T-helper 17 cell (primary cell): ENCODE results near the gene C9orf152. TPM values are rescaled to one million over a fixed set of nuclear protein-coding genes. Genes with fewer than 3 reads are reported as not detected.

Source experiments
- ATAC-seq: fragments of 150-1000 bp; cut with Tn5 transposase; 2 replicates; pipeline ENCODE4 v1.10.0; 2021; ENCODE audit warnings: mild to moderate bottlenecking, moderate library complexity
- DNase-seq, 3 donors: peaks; one replicate each; pipeline versions ENCODE4 v3.0.0 to v3.0.0-alpha.2; 2020 to 2021
- H3K9me3 ChIP-seq: one replicate; pipeline ENCODE4 v1.7.0; 2013; ENCODE audit warnings: low read length, mild to moderate bottlenecking; ENCODE audit not compliant: control insufficient read depth, poor library complexity, severe bottlenecking
- H3K27ac Mint-ChIP-seq: one replicate; pipeline ENCODE4 v1.8.0; 2022; ENCODE audit warnings: mild to moderate bottlenecking, moderate library complexity, mixed read lengths
- H3K27me3 Mint-ChIP-seq: one replicate; pipeline ENCODE4 v1.8.0; 2022; ENCODE audit warnings: mixed read lengths
- H3K36me3 Mint-ChIP-seq: one replicate; pipeline ENCODE4 v1.8.0; 2022; ENCODE audit warnings: low read depth, mixed read lengths
- H3K4me1 Mint-ChIP-seq: one replicate; pipeline ENCODE4 v1.8.0; 2022; ENCODE audit warnings: mild to moderate bottlenecking, mixed read lengths
- H3K4me3 Mint-ChIP-seq: one replicate; pipeline ENCODE4 v1.8.0; 2022; ENCODE audit warnings: mild to moderate bottlenecking, moderate library complexity, mixed read lengths
- total RNA-seq, 4 donors: library from RNA in 2 of 4; stranded (reverse) in 2 of 4; gene quantifications; one replicate each; pipeline ENCODE4 v1.2.3 and lab custom pipeline; 2022 to 2026

Gene C9orf152
- total RNA-seq, 2 donors from 2014 or later: not detected

DNA sequence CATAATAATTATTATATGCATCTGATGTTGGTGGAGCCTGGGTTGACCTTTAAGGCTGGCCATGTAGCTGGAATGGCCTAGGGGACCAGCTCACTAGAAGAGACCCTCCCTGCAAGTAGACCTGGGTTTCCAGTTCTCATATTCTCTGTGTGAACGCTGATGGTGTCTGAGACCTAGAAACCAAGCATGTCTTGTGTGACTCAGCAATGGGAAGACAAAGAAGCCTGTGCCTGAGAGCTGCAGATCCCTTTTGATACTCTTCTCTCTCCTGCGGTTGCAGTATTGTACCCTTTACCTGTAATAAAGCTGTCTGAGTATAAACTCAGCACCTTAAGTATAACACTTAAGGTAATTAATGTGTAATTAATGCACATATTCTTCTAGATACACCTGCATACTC is 22.2 kb downstream of the C9orf152 start:
- ATAC-seq (no peak), DNase-seq (no peak)
- Mint-ChIP-seq H3K36me3 (no peaks in the 10 kb centered on the region), H3K4me1 (no peaks in the 10 kb centered on the region), H3K4me3 (no peak overlapping the region), H3K27ac (no peak overlapping the region), H3K27me3 (peaks cover 12% of the 10 kb centered on the region)
- H3K9me3 ChIP-seq: no peaks in the 10 kb centered on the region

DNA sequence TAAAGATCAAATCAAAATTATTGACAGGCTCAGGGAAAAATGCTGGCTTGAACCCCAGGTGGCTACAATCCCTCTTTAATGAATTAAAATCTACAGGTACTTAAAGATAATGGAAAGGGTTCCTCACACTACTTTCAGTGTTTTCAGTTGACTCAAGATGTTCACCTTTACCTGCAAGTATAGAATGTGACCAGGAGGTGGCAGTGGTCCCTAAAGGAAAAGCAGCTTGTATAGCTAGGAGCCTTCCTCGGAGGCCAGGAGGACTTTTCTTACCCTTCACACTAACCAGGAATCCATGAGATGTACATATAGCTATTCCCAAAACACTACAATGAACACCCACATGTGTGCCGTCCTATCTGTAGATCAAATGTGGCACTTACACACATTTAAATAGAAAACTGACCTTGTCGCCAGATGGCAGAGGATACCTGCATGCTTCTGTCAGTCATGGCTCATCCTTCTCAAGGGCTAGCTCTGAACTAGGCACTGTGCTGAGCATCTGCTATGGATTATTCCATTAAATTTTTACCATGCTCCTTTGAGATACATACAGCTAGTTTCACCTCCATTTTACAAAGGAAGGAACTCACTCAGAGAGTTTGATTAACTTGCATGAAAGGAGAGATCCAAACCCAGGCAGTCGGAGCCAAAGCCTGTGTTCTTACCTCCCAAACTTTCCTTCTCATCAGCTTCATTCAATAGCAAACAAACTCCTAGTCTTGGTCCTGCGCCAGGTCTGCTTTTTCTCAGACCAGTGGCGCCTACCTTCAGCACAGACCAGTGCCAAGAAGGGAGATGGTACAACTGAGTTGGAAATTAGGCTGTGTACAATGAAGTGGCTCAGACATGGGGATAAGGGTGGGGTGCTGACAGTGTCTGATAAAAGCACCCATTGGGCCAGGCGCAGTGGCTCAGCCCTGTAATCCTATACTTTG is 24.5 kb downstream of the C9orf152 start:
- H3K36me3 Mint-ChIP-seq: no peaks in the 10 kb centered on the region
- no peaks in the 10 kb centered on the region for H3K4me1 Mint-ChIP-seq
- ATAC-seq (peak; percentile 73), DNase-seq (peak in 2 of 3 donors; percentile 10 to 12)
- no peak overlapping the region for H3K27ac Mint-ChIP-seq
- no peak overlapping the region for H3K4me3 Mint-ChIP-seq
- H3K27me3 Mint-ChIP-seq: peaks cover 12% of the 10 kb centered on the region
- H3K9me3 ChIP-seq: no peaks in the 10 kb centered on the region

DNA sequence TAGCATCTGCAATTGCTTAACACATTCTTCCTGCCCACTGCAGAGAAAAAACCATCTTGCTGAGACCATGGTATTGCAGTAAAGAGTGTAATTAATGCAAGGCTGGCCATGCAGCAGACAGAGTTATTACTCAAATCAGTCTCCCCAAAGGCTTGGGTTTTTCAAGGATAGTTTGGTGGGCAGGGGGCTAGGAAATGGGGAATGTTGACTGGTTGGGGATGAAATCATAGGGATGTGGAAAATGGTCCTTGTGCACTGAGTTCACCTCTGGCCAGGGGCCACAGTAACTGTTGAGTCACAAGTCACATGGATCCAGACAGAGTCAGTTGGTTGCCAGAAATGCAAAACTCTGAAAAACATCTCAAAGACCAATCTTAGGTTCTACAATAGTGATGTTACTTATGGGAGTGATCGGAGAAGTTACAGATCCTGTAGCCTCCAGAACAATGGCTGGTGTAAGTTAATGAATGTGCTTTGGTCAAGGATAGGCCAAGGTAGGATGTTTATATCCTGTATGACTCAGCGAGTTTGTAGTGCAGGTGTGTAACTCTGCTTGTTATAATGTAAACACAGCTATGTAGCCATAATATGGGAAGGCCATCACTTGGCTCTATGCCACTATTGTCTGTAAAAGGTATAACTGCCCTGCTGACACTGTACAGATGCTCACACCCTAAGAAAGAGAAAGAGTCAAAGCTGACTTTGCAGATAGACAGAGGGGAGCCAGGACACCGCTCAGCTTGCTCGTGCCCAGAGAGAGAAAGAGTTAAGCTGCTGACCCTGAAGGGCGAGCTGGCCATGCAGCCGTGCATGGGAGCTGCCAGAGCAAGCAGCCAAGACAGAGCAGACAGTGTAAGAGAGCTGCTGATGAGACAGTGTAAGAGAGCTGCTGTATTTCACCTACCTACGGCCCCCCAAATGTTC is 27.2 kb downstream of the C9orf152 start:
- no peaks in the 10 kb centered on the region for H3K36me3 Mint-ChIP-seq
- H3K4me1 Mint-ChIP-seq: no peaks in the 10 kb centered on the region
- DNase-seq: no peak
- ATAC-seq: no peak
- no peak overlapping the region for H3K27ac Mint-ChIP-seq
- no peaks in the 10 kb centered on the region for H3K27me3 Mint-ChIP-seq
- H3K4me3 Mint-ChIP-seq: no peak overlapping the region
- H3K9me3 ChIP-seq: no peaks in the 10 kb centered on the region

GRCh38 chr9:110179734-110180133 is 28.2 kb downstream of the C9orf152 start:
- H3K4me3 Mint-ChIP-seq: no peak overlapping the region
- H3K27me3 Mint-ChIP-seq: no peaks in the 10 kb centered on the region
- ATAC-seq: no peak
- DNase-seq: no peak
- H3K9me3 ChIP-seq: no peaks in the 10 kb centered on the region
- no peaks in the 10 kb centered on the region for H3K36me3 Mint-ChIP-seq
- H3K4me1 Mint-ChIP-seq: no peaks in the 10 kb centered on the region
- no peak overlapping the region for H3K27ac Mint-ChIP-seq

DNA sequence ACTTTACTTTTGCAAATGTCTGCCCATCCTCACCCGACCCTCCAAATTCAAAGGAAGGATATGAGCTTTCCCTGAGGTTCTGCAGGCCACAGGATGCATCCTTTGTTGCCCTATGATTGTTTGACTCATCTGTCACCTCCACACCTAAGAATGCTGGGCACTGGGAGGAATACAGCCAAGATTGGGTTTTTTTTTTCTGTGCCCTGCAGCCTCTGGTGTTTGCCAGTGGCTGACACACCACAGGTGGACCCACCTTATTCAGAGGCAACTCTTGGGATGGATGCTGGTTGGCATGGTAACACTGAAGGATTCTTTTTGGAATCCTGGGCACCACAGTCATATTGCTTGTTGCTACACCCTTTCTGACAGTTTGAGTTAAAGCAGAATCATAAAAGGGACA is 29.7 kb downstream of the C9orf152 start:
- H3K4me1 Mint-ChIP-seq: peaks cover 4% of the 10 kb centered on the region
- no peak overlapping the region for H3K27ac Mint-ChIP-seq
- ATAC-seq (no peak), DNase-seq (no peak)
- H3K27me3 Mint-ChIP-seq: no peaks in the 10 kb centered on the region
- no peak overlapping the region for H3K4me3 Mint-ChIP-seq
- no peaks in the 10 kb centered on the region for H3K36me3 Mint-ChIP-seq
- no peaks in the 10 kb centered on the region for H3K9me3 ChIP-seq

DNA sequence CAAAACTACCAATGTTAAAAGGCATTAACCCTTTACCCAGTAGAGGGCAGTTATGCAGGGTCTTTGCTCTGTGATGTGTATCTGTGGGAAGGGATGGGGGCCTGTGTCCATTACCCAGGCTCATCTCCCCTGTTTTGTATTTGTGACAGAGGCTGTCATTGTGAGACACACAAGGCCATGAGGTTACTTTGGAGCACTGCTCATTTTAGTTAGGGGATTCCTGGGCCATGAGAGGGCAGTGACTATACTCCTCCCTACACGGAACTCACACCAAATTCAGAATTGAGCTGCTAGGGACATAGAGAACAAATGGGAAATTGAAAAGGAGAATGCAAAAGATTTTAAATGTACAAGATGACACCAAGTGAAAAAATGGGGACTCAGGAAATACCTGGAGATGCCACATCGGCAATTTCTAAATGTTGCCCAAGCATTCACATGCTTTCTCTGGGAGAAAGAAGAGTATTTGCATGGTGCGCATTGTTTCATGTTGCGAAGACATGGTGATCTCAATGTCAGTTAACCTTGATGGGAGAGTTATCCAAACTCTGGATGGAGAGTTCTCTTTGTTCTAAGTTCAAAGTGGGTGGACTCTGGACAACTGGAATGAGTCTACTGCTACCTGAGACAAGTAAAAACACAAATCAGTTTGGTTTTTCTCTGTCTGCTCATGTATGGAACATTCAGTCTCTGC is 32.5 kb downstream of the C9orf152 start:
- no peak for DNase-seq
- no peaks in the 10 kb centered on the region for H3K9me3 ChIP-seq
- Mint-ChIP-seq H3K27me3 (no peaks in the 10 kb centered on the region), H3K36me3 (peaks cover 2% of the 10 kb centered on the region), H3K4me3 (no peak overlapping the region), H3K27ac (no peak overlapping the region), H3K4me1 (peaks cover 6% of the 10 kb centered on the region)
- ATAC-seq: no peak

GRCh38 chr9:110173322-110173642 is 34.7 kb downstream of the C9orf152 start:
- no peak for ATAC-seq
- Mint-ChIP-seq H3K4me1 (peaks cover 6% of the 10 kb centered on the region), H3K4me3 (peak overlapping the region; percentile 32), H3K27ac (no peak overlapping the region), H3K27me3 (no peaks in the 10 kb centered on the region), H3K36me3 (peaks cover 10% of the 10 kb centered on the region)
- no peaks in the 10 kb centered on the region for H3K9me3 ChIP-seq
- DNase-seq: no peak

- H3K4me3 Mint-ChIP-seq: no peak overlapping the region
- no peaks in the 10 kb centered on the region for H3K9me3 ChIP-seq
- no peak for DNase-seq
- H3K27me3 Mint-ChIP-seq: no peaks in the 10 kb centered on the region
- H3K36me3 Mint-ChIP-seq: peaks cover 10% of the 10 kb centered on the region
- no peak overlapping the region for H3K27ac Mint-ChIP-seq
- no peak for ATAC-seq
- peaks cover 8% of the 10 kb centered on the region for H3K4me1 Mint-ChIP-seq
Observed at GRCh38 chr9:110170357-110171257, 37.4 kb downstream of the C9orf152 start.

- no peak for ATAC-seq
- Mint-ChIP-seq H3K27ac (no peak overlapping the region), H3K4me1 (peaks cover 7% of the 10 kb centered on the region), H3K36me3 (peaks cover 10% of the 10 kb centered on the region), H3K27me3 (no peaks in the 10 kb centered on the region), H3K4me3 (no peak overlapping the region)
- no peaks in the 10 kb centered on the region for H3K9me3 ChIP-seq
- no peak for DNase-seq
Observed at GRCh38 chr9:110168486-110168885, 39.5 kb downstream of the C9orf152 start.

DNA sequence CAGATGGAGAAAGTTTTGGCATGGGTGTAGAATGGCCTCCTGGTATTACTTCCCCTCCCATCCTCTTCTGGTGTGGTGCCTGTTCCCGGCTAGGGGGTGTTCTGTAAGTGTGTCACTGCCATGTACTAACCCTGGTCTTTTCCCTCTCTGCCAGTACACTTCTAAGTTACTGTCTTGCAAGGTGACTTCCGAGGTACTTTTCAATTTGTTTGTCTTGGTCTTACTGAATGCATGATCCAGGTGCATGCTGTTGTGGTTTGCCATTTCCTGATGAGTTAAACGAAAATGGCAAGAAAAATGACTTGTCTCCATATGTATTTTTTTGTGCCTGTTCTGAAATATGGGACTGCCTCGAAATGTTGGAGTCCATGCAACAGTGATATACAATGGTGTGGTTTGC is 46.0 kb downstream of the C9orf152 start:
- H3K4me3 Mint-ChIP-seq: peak overlapping the region; percentile 31
- peak overlapping the region; percentile 30 for H3K27ac Mint-ChIP-seq
- H3K4me1 Mint-ChIP-seq: peaks cover 30% of the 10 kb centered on the region
- peak; percentile 35 for ATAC-seq
- no peaks in the 10 kb centered on the region for H3K36me3 Mint-ChIP-seq
- DNase-seq: no peak
- H3K9me3 ChIP-seq: no peaks in the 10 kb centered on the region
- no peaks in the 10 kb centered on the region for H3K27me3 Mint-ChIP-seq

- no peaks in the 10 kb centered on the region for H3K9me3 ChIP-seq
- Mint-ChIP-seq H3K4me1 (peaks cover 40% of the 10 kb centered on the region), H3K36me3 (no peaks in the 10 kb centered on the region), H3K4me3 (no peak overlapping the region), H3K27me3 (no peaks in the 10 kb centered on the region), H3K27ac (no peak overlapping the region)
- DNase-seq (no peak), ATAC-seq (no peak)
Observed at GRCh38 chr9:110160685-110161084, 47.3 kb downstream of the C9orf152 start.

- DNase-seq: no peak
- Mint-ChIP-seq H3K4me3 (no peak overlapping the region), H3K27ac (no peak overlapping the region), H3K4me1 (peaks cover 41% of the 10 kb centered on the region), H3K36me3 (no peaks in the 10 kb centered on the region), H3K27me3 (no peaks in the 10 kb centered on the region)
- no peaks in the 10 kb centered on the region for H3K9me3 ChIP-seq
- ATAC-seq: no peak
Observed at GRCh38 chr9:110160123-110160522, 47.8 kb downstream of the C9orf152 start.
